OCI-LY7 (cell line): ENCODE measurements around the gene CCT5. TPM values are rescaled to one million over a fixed set of nuclear protein-coding genes. Genes with fewer than 3 reads are reported as not detected.
A peak's percentile ranks its signal among the peaks of the same experiment; 100 is the strongest.

Source experiments
- BruUV-seq: library from RNA; stranded (reverse); fragments of 400-500 nt; replicated peaks from 2 replicates; lab custom pipeline; 2021; lab: Mats Ljungman, UMichigan
- CTCF ChIA-PET: fragments of 300-600 bp; sonication (Branson Sonifier 250); formaldehyde crosslinking; loops from one replicate; lab custom pipeline; 2022; ENCODE audit warnings: antibody characterized with exemption; ENCODE audit not compliant: unreplicated experiment; lab: Charles Lee
- POLR2A ChIA-PET: fragments of 300-600 bp; sonication (Branson Sonifier 250); formaldehyde crosslinking; loops from one replicate; lab custom pipeline; 2022; ENCODE audit warnings: antibody characterized with exemption; lab: Charles Lee
- DNase-seq: peaks from one replicate; pipeline ENCODE4 v3.0.0-alpha.2; 2015; ENCODE audit warnings: low spot score
- H2AFZ ChIP-seq: fragments of 200-600 bp; sonication (generic), shearing (Covaris generic); 2 replicates; pipeline ENCODE4 v1.6.1; 2014; ENCODE audit warnings: mild to moderate bottlenecking, antibody characterized with exemption, low read length, moderate library complexity
- H3K27ac ChIP-seq: fragments of 200-600 bp; sonication (generic); 2 replicates; pipeline ENCODE4 v1.5.1; 2014; ENCODE audit warnings: mixed run types, low read depth, mild to moderate bottlenecking, moderate library complexity, low read length, inconsistent platforms; ENCODE audit not compliant: poor library complexity, severe bottlenecking
- H3K36me3 ChIP-seq: fragments of 200-600 bp; sonication (generic); 2 replicates; pipeline ENCODE4 v1.6.1; 2014; ENCODE audit warnings: mild to moderate bottlenecking, antibody characterized with exemption, low read length, moderate library complexity, mixed read lengths; ENCODE audit not compliant: insufficient read depth
- H3K4me1 ChIP-seq: fragments of 200-600 bp; sonication (generic); 2 replicates; pipeline ENCODE4 v1.5.1; 2014; ENCODE audit warnings: mild to moderate bottlenecking, low read length; ENCODE audit not compliant: insufficient read depth, poor library complexity, severe bottlenecking
- H3K4me2 ChIP-seq: fragments of 200-600 bp; sonication (generic); 2 replicates; pipeline ENCODE4 v1.6.1; 2014; ENCODE audit warnings: mild to moderate bottlenecking, low read length
- H3K4me3 ChIP-seq: fragments of 200-600 bp; sonication (generic); 2 replicates; pipeline ENCODE4 v1.5.1; 2014; ENCODE audit warnings: mild to moderate bottlenecking, low read depth, low read length; ENCODE audit not compliant: poor library complexity, severe bottlenecking
- H3K79me2 ChIP-seq: fragments of 200-600 bp; sonication (generic); 2 replicates; pipeline ENCODE4 v1.6.1; 2016; ENCODE audit warnings: low read depth, mild to moderate bottlenecking, low read length, moderate library complexity, mixed read lengths; ENCODE audit not compliant: insufficient read depth
- H3K9me2 ChIP-seq: fragments of 200-600 bp; sonication (generic); 2 replicates; pipeline ENCODE4 v1.6.1; 2016; ENCODE audit warnings: mild to moderate bottlenecking, low read length, mixed read lengths; ENCODE audit not compliant: insufficient read depth
- H3K9me3 ChIP-seq: fragments of 200-600 bp; sonication (generic); 2 replicates; pipeline ENCODE4 v1.6.1; 2014; ENCODE audit warnings: mild to moderate bottlenecking, mixed run types, low read length, mixed read lengths
- H4K20me1 ChIP-seq: fragments of 200-600 bp; sonication (generic); 2 replicates; pipeline ENCODE4 v1.6.1; 2014; ENCODE audit warnings: mild to moderate bottlenecking, antibody characterized with exemption, low read length, moderate library complexity, mixed read lengths; ENCODE audit not compliant: insufficient read depth
- CTCF ChIP-seq: fragments of 200-600 bp; sonication (generic); conservative IDR thresholded peaks from 2 replicates; pipeline ENCODE4 v1.5.1; 2014; ENCODE audit warnings: mild to moderate bottlenecking, antibody characterized with exemption, low read length, moderate library complexity, mixed read lengths
- EZH2phosphoT487 ChIP-seq: fragments of 200-600 bp; sonication (generic); IDR thresholded peaks from 2 replicates; pipeline ENCODE4 v1.6.1; 2018; ENCODE audit warnings: low read depth, borderline replicate concordance, mild to moderate bottlenecking, mixed run types, antibody characterized with exemption, low read length, moderate library complexity, mixed read lengths
- intact Hi-C: fragments of 100-400 bp; cut with micrococcal nuclease; formaldehyde crosslinking; loops from one replicate; pipeline ENCODE4 v1.10.0; 2022; ENCODE audit not compliant: unreplicated experiment
- total RNA-seq, 2 experiments: library from RNA; depleted of rRNA in 1 of 2; stranded (reverse); fragments of >200 nt in 1 of 2; shearing (Covaris generic) in 1 of 2; gene quantifications; 2 replicates each; pipeline ENCODE4 v1.2.3, GENCODE V29; 2014 to 2022

Gene CCT5
- total RNA-seq, 2 experiments from 2014 or later = 389 to 498 TPM

- Histone ChIP-seq H3K27ac (no peak overlapping the region), H3K4me3 (no peak overlapping the region), H3K9me3 (no peaks in the 10 kb centered on the region), H4K20me1 (no peaks in the 10 kb centered on the region), H3K4me1 (no peaks in the 10 kb centered on the region), H3K79me2 (no peaks in the 10 kb centered on the region), H3K9me2 (no peaks in the 10 kb centered on the region), H3K36me3 (no peaks in the 10 kb centered on the region), H3K4me2 (no peak overlapping the region), H2AFZ (no peak overlapping the region)
- POLR2A ChIA-PET = interaction anchor here (0.5 to 1.3 kb wide), 2 partner anchors 8 to 116 kb away, joined by 3 read pairs; no protein-coding TSS in a partner anchor
- TF ChIP-seq CTCF (0 out of 2 replicates have a peak, but pooled peaks have one; percentile 21), EZH2phosphoT487 (no peak)
- intact Hi-C loops = no loop called here
- DNase-seq = no peak
- CTCF ChIA-PET = no interaction called here
- no TSS peak for BruUV-seq
These were observed 54.9 kb downstream of the CCT5 start for GRCh38 chr5:10304932-10305331.

GRCh38 chr5:10306114-10306513 lies 56.0 kb downstream of the CCT5 start:
- DNase-seq = no peak
- CTCF ChIA-PET = no interaction called here
- TF ChIP-seq CTCF (no peak), EZH2phosphoT487 (no peak)
- no peaks in the 10 kb centered on the region for H4K20me1 ChIP-seq
- intact Hi-C loops = no loop called here
- no peak overlapping the region for H3K4me3 ChIP-seq
- H3K4me2 ChIP-seq = no peak overlapping the region
- POLR2A ChIA-PET = no interaction called here
- no peak overlapping the region for H3K27ac ChIP-seq
- no peaks in the 10 kb centered on the region for H3K9me3 ChIP-seq
- no peaks in the 10 kb centered on the region for H3K4me1 ChIP-seq
- no TSS peak for BruUV-seq
- no peak overlapping the region for H2AFZ ChIP-seq
- H3K79me2 ChIP-seq = no peaks in the 10 kb centered on the region
- H3K9me2 ChIP-seq = no peaks in the 10 kb centered on the region
- no peaks in the 10 kb centered on the region for H3K36me3 ChIP-seq

- Histone ChIP-seq H3K4me1 (no peaks in the 10 kb centered on the region), H3K27ac (no peak overlapping the region), H3K79me2 (no peaks in the 10 kb centered on the region), H3K4me2 (no peak overlapping the region), H2AFZ (no peak overlapping the region), H3K4me3 (no peak overlapping the region), H3K36me3 (no peaks in the 10 kb centered on the region), H4K20me1 (no peaks in the 10 kb centered on the region), H3K9me2 (no peaks in the 10 kb centered on the region), H3K9me3 (no peaks in the 10 kb centered on the region)
- TF ChIP-seq CTCF (no peak), EZH2phosphoT487 (no peak)
- BruUV-seq = no TSS peak
- POLR2A ChIA-PET = no interaction called here
- CTCF ChIA-PET = no interaction called here
- intact Hi-C loops = no loop called here
- DNase-seq = no peak
These were observed 56.7 kb downstream of the CCT5 start for GRCh38 chr5:10306806-10307205.
